ENCODE measurements around the gene TFIP11. TPM values are rescaled to one million over a fixed set of nuclear protein-coding genes. Genes with fewer than 3 reads are reported as not detected.

The TFIP11 gene
- total and polyA plus RNA-seq, 2 of the 8 experiments (the other 6 are each of a cell fraction or from before 2014, with no cell fraction given), result 18.1 to 28.3 TPM

DNA sequence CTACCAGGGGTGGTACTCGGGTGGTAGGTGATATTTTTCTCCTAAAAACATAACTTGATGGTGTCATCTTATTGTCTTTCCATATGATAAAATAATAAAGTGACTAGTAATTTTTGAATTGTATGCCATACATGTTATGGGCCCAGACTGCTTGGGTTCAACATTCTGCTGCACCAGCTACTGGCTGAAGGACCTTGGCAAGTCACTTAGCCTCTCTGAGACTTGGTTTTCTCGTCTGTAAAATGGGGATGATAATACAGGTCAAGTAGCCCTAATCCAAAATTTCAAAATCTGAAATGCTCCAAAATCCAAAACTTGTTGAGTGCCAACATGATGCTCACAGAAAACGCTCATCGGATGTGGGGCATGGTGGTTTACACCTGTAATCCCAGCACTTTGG is 35.6 kb upstream of the TFIP11 start:
- no peak overlapping the region for H2AK5ac ChIP-seq (ENCODE audit: low read depth, low read length)
- peaks cover 3 to 4% of the 10 kb centered on the region in 2 experiments for H4K20me1 ChIP-seq (replicated peaks in 1 of 2; ENCODE audit: control insufficient read depth in 1 of 2, insufficient read depth in 2 of 2, low read length in 2 of 2)
- peaks cover 17% of the 10 kb centered on the region for H3K79me1 ChIP-seq (ENCODE audit: low read depth, low read length)
- H2BK5ac ChIP-seq (ENCODE audit: low read depth, low read length), result no peak overlapping the region
- no peak overlapping the region for H2BK15ac ChIP-seq (ENCODE audit: low read length)
- H3K4me1 ChIP-seq (replicated peaks in 1 of 4; ENCODE audit: control insufficient read depth in 3 of 4, insufficient read depth in 4 of 4, low read length in 3 of 4), result peaks cover 2 to 18% (median 14%) of the 10 kb centered on the region in 4 experiments; a peak in 6 of 7 replicates
- TF ChIP-seq KDM1A (IDR thresholded peaks at IDR 0.05; ENCODE audit: borderline replicate concordance, low read length) (peak; percentile 51; the same call in 1 of the 2 replicates), SP2 (IDR thresholded peaks at IDR 0.05; ENCODE audit: low read length) (no peak)
- H3K4me2 ChIP-seq (ENCODE audit: insufficient read depth in 1 of 2, low read depth in 2 of 2, low read length in 2 of 2), result no peak overlapping the region
- H2BK12ac ChIP-seq (ENCODE audit: low read depth, low read length), result no peak overlapping the region
- no peak overlapping the region for H3K4ac ChIP-seq (replicated peaks; ENCODE audit: insufficient read length, low read depth, low read length)
- ChIA-PET CTCF (ENCODE audit: partially characterized antibody) (interaction anchor here (0.9 to 1.2 kb wide), 2 partner anchors 113 to 118 kb away, joined by 3 to 4 read pairs; no protein-coding TSS in a partner anchor), POLR2A (ENCODE audit: partially characterized antibody) (interaction anchor here (0.9 kb wide), 1 partner anchor 67 kb away, joined by 3 read pairs; no protein-coding TSS in a partner anchor)
- no peak overlapping the region for H3K23ac ChIP-seq (ENCODE audit: insufficient read length)
- H4K91ac ChIP-seq (replicated peaks; ENCODE audit: insufficient read length, low read length), result no peak overlapping the region
- 96% methylated on average over 4 of the region's 4 CpGs; no CpG with 5 or more reads in 1 of the 2 experiments for WGBS, 2 experiments (ENCODE audit: extremely low coverage in 1 of 2, insufficient coverage in 1 of 2, insufficient read length in 1 of 2, insufficient replicate concordance in 2 of 2, low coverage in 1 of 2, low lambda C conversion rate in 2 of 2, missing lambda C conversion rate in 1 of 2)
- H3K14ac ChIP-seq (ENCODE audit: insufficient read length), result no peak overlapping the region
- no peak overlapping the region for H3K27ac ChIP-seq (ENCODE audit: low read depth, low read length)
- no peak overlapping the region for H3K9ac ChIP-seq (replicated peaks in 1 of 4; ENCODE audit: extremely low read depth in 1 of 4, low read depth in 3 of 4, low read length in 3 of 4)
- no peaks in the 10 kb centered on the region for H3K27me3 ChIP-seq (replicated peaks in 1 of 4; ENCODE audit: control insufficient read depth in 3 of 4, extremely low read depth in 1 of 4, insufficient read depth in 3 of 4, low read length in 3 of 4)
- peak overlapping the region; percentile 32; the same call in 1 of the 2 replicates for H3K18ac ChIP-seq (ENCODE audit: extremely low read depth, low read length)
- H3K36me3 ChIP-seq (ENCODE audit: control insufficient read depth in 2 of 4, insufficient read depth in 4 of 4, low read length in 3 of 4), result peaks cover 0 to 13% (median 0%) of the 10 kb centered on the region in 4 experiments; a peak in 3 of 8 replicates
- no peak overlapping the region for H4K5ac ChIP-seq (ENCODE audit: insufficient read length, low read depth, low read length)
- H3K79me2 ChIP-seq (ENCODE audit: control insufficient read depth in 1 of 2, insufficient read depth in 2 of 2, low read length in 2 of 2), result peaks cover 0 to 85% of the 10 kb centered on the region in 2 experiments; a peak in 3 of 4 replicates
- no peak overlapping the region for H2BK20ac ChIP-seq (ENCODE audit: low read length)
- no peak overlapping the region for H3K4me3 ChIP-seq (ENCODE audit: extremely low read depth in 1 of 4, insufficient read depth in 2 of 4, low read depth in 3 of 4, low read length in 4 of 4)
- no peak overlapping the region for H4K8ac ChIP-seq (ENCODE audit: extremely low read depth, insufficient read depth, low read length)
- H2AFZ ChIP-seq (ENCODE audit: low read length), result no peak overlapping the region
- H3K9me3 ChIP-seq (ENCODE audit: insufficient read depth in 2 of 2, low read depth in 1 of 2, low read length in 1 of 2), result no peaks in the 10 kb centered on the region
- DNase-seq (ENCODE audit: low read depth in 1 of 2, low spot score in 2 of 2) (no peak), FAIRE-seq (no peak)
- H3K23me2 ChIP-seq (ENCODE audit: low read depth, low read length), result peaks cover 1% of the 10 kb centered on the region; the same call in 1 of the 2 replicates
- no peak overlapping the region for H2BK120ac ChIP-seq (replicated peaks; ENCODE audit: low read depth, low read length)
- H3K56ac ChIP-seq (replicated peaks; ENCODE audit: insufficient read length, low read depth, low read length), result no peak overlapping the region
